Stimulated activated naive B cell treated with anti-CD40 and anti-IgM and Interleukin-4, amounts not matched to agents 10 μg/mL and 1 μg/mL and 100 μg/mL, for 72 hours (primary cell): ENCODE results near the gene CDPF1.

Source experiments
- ATAC-seq, 2 donors: fragments of 150-1000 bp; cut with Tn5 transposase; replicated peaks; 2 replicates each; pipeline ENCODE4 v1.10.0; 2021; ENCODE audit warnings: moderate library complexity in 1 of 2
- DNase-seq: peaks from one replicate; pipeline ENCODE4 v3.0.0; 2021
- H3K27ac Mint-ChIP-seq: one replicate; pipeline ENCODE4 v1.8.0; 2022; ENCODE audit warnings: mild to moderate bottlenecking, mixed read lengths
- H3K27me3 Mint-ChIP-seq, 2 donors: one replicate each; pipeline ENCODE4 v1.8.0; 2022; ENCODE audit warnings: mixed read lengths in 2 of 2
- H3K36me3 Mint-ChIP-seq, 2 donors: one replicate each; pipeline ENCODE4 v1.8.0; 2022; ENCODE audit warnings: mixed read lengths in 2 of 2, mild to moderate bottlenecking in 1 of 2
- H3K4me1 Mint-ChIP-seq, 2 donors: one replicate each; pipeline ENCODE4 v1.8.0; 2022; ENCODE audit warnings: mixed read lengths in 2 of 2, mild to moderate bottlenecking in 1 of 2
- H3K4me3 Mint-ChIP-seq, 2 donors: one replicate each; pipeline ENCODE4 v1.8.0; 2022; ENCODE audit warnings: mild to moderate bottlenecking in 2 of 2, mixed read lengths in 2 of 2, moderate library complexity in 1 of 2
- H3K9me3 Mint-ChIP-seq, 2 donors: one replicate each; pipeline ENCODE4 v1.8.0; 2022; ENCODE audit warnings: mixed read lengths in 2 of 2, mild to moderate bottlenecking in 1 of 2

The CDPF1 gene

GRCh38 chr22:46237453-46238124 is 12.5 kb downstream of the CDPF1 start:
- Mint-ChIP-seq H3K27me3 (no peaks in the 10 kb centered on the region), H3K4me3 (no peak overlapping the region), H3K36me3 (peaks cover 7 to 15% of the 10 kb centered on the region in 2 donors), H3K27ac (no peak overlapping the region), H3K9me3 (no peaks in the 10 kb centered on the region), H3K4me1 (peaks cover 14 to 28% of the 10 kb centered on the region in 2 donors)
- DNase-seq (no peak), ATAC-seq (no peak)

GRCh38 chr22:46234969-46235368 is 15.1 kb downstream of the CDPF1 start:
- Mint-ChIP-seq H3K9me3 (no peaks in the 10 kb centered on the region), H3K4me1 (peaks cover 8 to 18% of the 10 kb centered on the region in 2 donors), H3K27me3 (no peaks in the 10 kb centered on the region), H3K4me3 (no peak overlapping the region), H3K36me3 (peaks cover 11 to 21% of the 10 kb centered on the region in 2 donors), H3K27ac (no peak overlapping the region)
- DNase-seq (no peak), ATAC-seq (no peak)

- peaks cover 3 to 5% of the 10 kb centered on the region in 2 donors for H3K4me1 Mint-ChIP-seq
- DNase-seq (no peak), ATAC-seq (peak; percentile 87 to 88)
- no peaks in the 10 kb centered on the region for H3K27me3 Mint-ChIP-seq
- H3K36me3 Mint-ChIP-seq = peaks cover 9 to 18% of the 10 kb centered on the region in 2 donors
- H3K27ac Mint-ChIP-seq = no peak overlapping the region
- no peak overlapping the region for H3K4me3 Mint-ChIP-seq
- H3K9me3 Mint-ChIP-seq = no peaks in the 10 kb centered on the region
Measured at GRCh38 chr22:46233231-46233630, 16.9 kb downstream of the CDPF1 start.

GRCh38 chr22:46230262-46230901 is 19.7 kb downstream of the CDPF1 start:
- H3K27ac Mint-ChIP-seq = no peak overlapping the region
- peaks cover 17% of the 10 kb centered on the region in 2 donors for H3K36me3 Mint-ChIP-seq
- H3K9me3 Mint-ChIP-seq = peaks cover 0 to 2% of the 10 kb centered on the region in 2 donors
- no peak overlapping the region for H3K4me3 Mint-ChIP-seq
- ATAC-seq (no peak), DNase-seq (no peak)
- peaks cover 5% of the 10 kb centered on the region in 2 donors for H3K4me1 Mint-ChIP-seq
- no peaks in the 10 kb centered on the region for H3K27me3 Mint-ChIP-seq

- H3K27ac Mint-ChIP-seq = no peak overlapping the region
Measured at GRCh38 chr22:46229701-46230100, 20.4 kb downstream of the CDPF1 start.

GRCh38 chr22:46226577-46226976 is 23.5 kb downstream of the CDPF1 start:
- no peak overlapping the region for H3K27ac Mint-ChIP-seq
- H3K27me3 Mint-ChIP-seq = no peaks in the 10 kb centered on the region

More at GRCh38 chr22:46229701-46230100, 20.4 kb downstream of the CDPF1 start:
- ATAC-seq (no peak), DNase-seq (no peak)
- Mint-ChIP-seq H3K27me3 (no peaks in the 10 kb centered on the region), H3K4me3 (no peak overlapping the region), H3K36me3 (peaks cover 19% of the 10 kb centered on the region in 2 donors), H3K4me1 (peaks cover 5% of the 10 kb centered on the region in 2 donors), H3K9me3 (peaks cover 0 to 2% of the 10 kb centered on the region in 2 donors)

GRCh38 chr22:46225631-46226030 is 24.5 kb downstream of the CDPF1 start:
- no peak for DNase-seq
- peaks cover 7 to 9% of the 10 kb centered on the region in 2 donors for H3K4me1 Mint-ChIP-seq
- no peak for ATAC-seq

More at GRCh38 chr22:46226577-46226976, 23.5 kb downstream of the CDPF1 start:
- Mint-ChIP-seq H3K4me3 (no peak overlapping the region), H3K36me3 (peaks cover 17 to 23% of the 10 kb centered on the region in 2 donors), H3K9me3 (peaks cover 0 to 2% of the 10 kb centered on the region in 2 donors), H3K4me1 (peaks cover 0 to 3% of the 10 kb centered on the region in 2 donors)
- DNase-seq = no peak
- no peak for ATAC-seq

GRCh38 chr22:46224898-46225290 is 25.2 kb downstream of the CDPF1 start:
- Mint-ChIP-seq H3K4me1 (peaks cover 7 to 12% of the 10 kb centered on the region in 2 donors), H3K4me3 (no peak overlapping the region), H3K27ac (no peak overlapping the region), H3K36me3 (peaks cover 24 to 25% of the 10 kb centered on the region in 2 donors), H3K27me3 (no peaks in the 10 kb centered on the region), H3K9me3 (peaks cover 0 to 2% of the 10 kb centered on the region in 2 donors)
- no peak for DNase-seq
- no peak for ATAC-seq

More at GRCh38 chr22:46225631-46226030, 24.5 kb downstream of the CDPF1 start:
- Mint-ChIP-seq H3K27ac (no peak overlapping the region), H3K27me3 (no peaks in the 10 kb centered on the region), H3K4me3 (no peak overlapping the region), H3K9me3 (peaks cover 0 to 2% of the 10 kb centered on the region in 2 donors), H3K36me3 (peaks cover 21 to 29% of the 10 kb centered on the region in 2 donors)

GRCh38 chr22:46224044-46224897 is 25.8 kb downstream of the CDPF1 start:
- H3K4me1 Mint-ChIP-seq = peaks cover 11 to 16% of the 10 kb centered on the region in 2 donors
- no peak for ATAC-seq
- no peak overlapping the region for H3K27ac Mint-ChIP-seq
- H3K9me3 Mint-ChIP-seq = peaks cover 0 to 2% of the 10 kb centered on the region in 2 donors
- H3K36me3 Mint-ChIP-seq = peaks cover 29 to 30% of the 10 kb centered on the region in 2 donors
- no peaks in the 10 kb centered on the region for H3K27me3 Mint-ChIP-seq
- DNase-seq = no peak
- H3K4me3 Mint-ChIP-seq = no peak overlapping the region

- Mint-ChIP-seq H3K36me3 (peaks cover 49 to 51% of the 10 kb centered on the region in 2 donors), H3K9me3 (peaks cover 0 to 2% of the 10 kb centered on the region in 2 donors), H3K4me1 (peaks cover 11 to 16% of the 10 kb centered on the region in 2 donors), H3K4me3 (peak overlapping the region in 1 of 2 donors; percentile 0), H3K27me3 (no peaks in the 10 kb centered on the region), H3K27ac (peak overlapping the region; percentile 94)
- peak; percentile 98 for ATAC-seq
- peak; percentile 54 for DNase-seq
Measured at GRCh38 chr22:46220921-46221320, 29.2 kb downstream of the CDPF1 start.

- H3K36me3 Mint-ChIP-seq = peaks cover 43 to 52% of the 10 kb centered on the region in 2 donors
- H3K4me3 Mint-ChIP-seq = no peak overlapping the region
- H3K4me1 Mint-ChIP-seq = peaks cover 8 to 16% of the 10 kb centered on the region in 2 donors
- no peak for DNase-seq
- no peaks in the 10 kb centered on the region for H3K27me3 Mint-ChIP-seq
- no peak for ATAC-seq
- H3K9me3 Mint-ChIP-seq = no peaks in the 10 kb centered on the region
- no peak overlapping the region for H3K27ac Mint-ChIP-seq
Measured at GRCh38 chr22:46219636-46220035, 30.5 kb downstream of the CDPF1 start.

- no peak for ATAC-seq
- H3K27me3 Mint-ChIP-seq = no peaks in the 10 kb centered on the region
- peaks cover 64 to 80% of the 10 kb centered on the region in 2 donors for H3K36me3 Mint-ChIP-seq
- DNase-seq = no peak
- H3K4me1 Mint-ChIP-seq = peaks cover 3 to 5% of the 10 kb centered on the region in 2 donors
- H3K9me3 Mint-ChIP-seq = peaks cover 0 to under 1% of the 10 kb centered on the region in 2 donors
- no peak overlapping the region for H3K4me3 Mint-ChIP-seq
- no peak overlapping the region for H3K27ac Mint-ChIP-seq
Measured at GRCh38 chr22:46214616-46215015, 35.5 kb downstream of the CDPF1 start.

- Mint-ChIP-seq H3K9me3 (peaks cover 4 to 5% of the 10 kb centered on the region in 2 donors), H3K4me3 (no peak overlapping the region), H3K36me3 (peaks cover 64 to 80% of the 10 kb centered on the region in 2 donors), H3K27me3 (no peaks in the 10 kb centered on the region), H3K27ac (no peak overlapping the region), H3K4me1 (peaks cover 0 to 1% of the 10 kb centered on the region in 2 donors)
- ATAC-seq = no peak
- no peak for DNase-seq
Measured at GRCh38 chr22:46214149-46214548, 35.9 kb downstream of the CDPF1 start.

- Mint-ChIP-seq H3K4me1 (peaks cover 0 to 1% of the 10 kb centered on the region in 2 donors), H3K36me3 (peaks cover 64 to 82% of the 10 kb centered on the region in 2 donors), H3K27me3 (no peaks in the 10 kb centered on the region), H3K9me3 (peaks cover 6 to 13% of the 10 kb centered on the region in 2 donors), H3K4me3 (no peak overlapping the region), H3K27ac (no peak overlapping the region)
- no peak for ATAC-seq
- DNase-seq = no peak
Measured at GRCh38 chr22:46213052-46213451, 37.0 kb downstream of the CDPF1 start.
